GM10847 (cell line): ENCODE data around the gene PODXL.

Source experiments
- POLR2A ChIP-seq: IDR thresholded peaks from 2 replicates; pipeline ENCODE4 v1.6.1; 2011; ENCODE audit not compliant: insufficient read length; ENCODE audit errors: extremely low read depth

Gene PODXL

DNA sequence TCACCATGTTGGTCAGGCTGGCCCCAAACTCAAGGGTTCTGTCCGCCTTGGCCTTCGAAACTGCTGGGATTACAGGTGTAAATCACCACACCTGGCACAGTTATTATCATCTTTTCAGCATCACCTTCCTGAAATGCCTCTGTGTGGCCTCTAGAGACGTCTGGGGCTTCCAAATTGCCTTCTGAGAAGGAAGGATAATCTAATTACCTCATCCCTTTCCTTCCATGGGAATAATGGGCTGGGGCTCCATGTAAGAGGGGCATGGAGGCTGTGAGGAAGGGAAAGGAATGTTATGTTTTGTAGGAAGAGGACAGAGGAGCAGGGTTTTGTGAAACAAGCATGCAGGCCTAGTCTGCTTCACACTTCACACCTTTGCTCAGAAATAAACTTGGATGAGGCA lies 22.2 kb upstream of the PODXL start:
- no peak for TF ChIP-seq POLR2A

DNA sequence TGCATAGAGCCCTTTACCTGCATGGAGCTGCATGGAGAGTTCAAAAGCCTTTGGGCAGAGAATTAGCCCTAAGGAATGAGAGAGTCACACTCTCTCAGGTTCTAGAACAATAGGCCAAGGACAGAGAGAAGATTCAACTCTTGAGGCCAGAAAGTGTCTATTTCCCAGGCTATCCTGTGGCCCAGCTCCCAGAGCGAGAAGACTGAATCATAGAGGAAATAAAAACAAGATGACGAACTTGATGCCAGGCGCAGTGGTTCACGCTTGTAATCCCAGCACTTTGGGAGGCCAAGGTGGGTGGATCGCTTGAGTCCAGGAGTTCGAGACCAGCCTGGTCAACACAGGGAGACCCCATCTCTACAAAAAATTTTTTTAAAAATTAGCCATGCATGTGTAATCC lies 18.3 kb upstream of the PODXL start:
- no peak for TF ChIP-seq POLR2A

- TF ChIP-seq POLR2A = no peak
Observed at GRCh38 chr7:131570401-131570800, 14.0 kb upstream of the PODXL start.

GRCh38 chr7:131568970-131569369 lies 12.5 kb upstream of the PODXL start:
- no peak for TF ChIP-seq POLR2A

DNA sequence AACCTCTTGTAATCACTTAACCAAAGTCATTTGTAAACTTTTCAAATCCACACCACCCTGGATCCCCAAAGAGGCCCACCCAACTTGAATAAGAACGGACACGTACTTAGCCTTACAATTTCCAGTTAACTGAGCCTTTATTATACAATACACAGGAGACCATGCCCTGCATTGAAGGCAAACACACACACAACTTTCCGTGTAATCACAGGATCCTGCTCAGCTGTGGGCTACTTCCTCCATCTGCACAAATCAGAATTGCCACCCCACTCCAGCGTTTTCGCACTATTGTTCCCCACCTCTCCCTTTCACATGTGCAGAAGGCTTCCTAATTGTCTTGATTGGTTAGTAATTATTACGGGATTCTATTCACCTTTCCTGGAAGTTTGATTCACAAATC lies 12.1 kb upstream of the PODXL start:
- TF ChIP-seq POLR2A = no peak

DNA sequence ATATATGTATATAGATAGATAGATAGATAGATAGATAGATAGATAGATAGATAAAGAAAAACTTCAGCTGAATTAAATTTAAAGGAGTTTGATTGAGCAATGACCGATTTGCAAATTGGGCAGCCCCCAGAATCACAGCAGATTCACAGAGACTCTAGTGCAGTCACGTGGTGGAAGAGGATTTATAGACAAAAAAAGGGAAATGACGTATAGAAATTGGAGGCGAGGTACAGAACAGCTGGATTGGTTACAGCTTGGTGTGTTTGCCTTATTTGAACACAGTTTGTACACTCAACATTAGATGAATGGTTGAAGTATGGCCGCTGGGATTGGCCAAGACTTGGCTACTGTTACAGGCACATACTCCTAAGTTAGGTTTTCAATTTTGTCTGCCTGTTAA lies 8.2 kb upstream of the PODXL start:
- no peak for TF ChIP-seq POLR2A

DNA sequence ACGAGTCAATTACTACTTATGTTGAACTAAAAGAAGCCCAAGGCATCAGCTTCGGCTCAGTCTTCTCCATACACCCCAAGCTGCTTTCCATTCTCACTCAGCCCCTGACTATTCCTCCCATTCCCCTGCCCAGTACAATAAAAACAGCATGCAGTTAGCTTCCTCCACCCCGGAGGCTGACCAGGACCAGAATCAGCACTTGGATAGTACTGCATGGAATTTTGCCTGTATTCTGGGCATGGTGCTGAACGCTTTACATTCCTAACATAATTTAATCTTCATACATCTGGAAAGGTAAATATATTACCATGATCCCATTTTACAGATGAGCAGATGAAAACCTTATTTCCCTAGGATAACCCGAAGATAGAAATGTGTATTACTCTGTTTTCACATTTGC lies 7.5 kb upstream of the PODXL start:
- TF ChIP-seq POLR2A = no peak

DNA sequence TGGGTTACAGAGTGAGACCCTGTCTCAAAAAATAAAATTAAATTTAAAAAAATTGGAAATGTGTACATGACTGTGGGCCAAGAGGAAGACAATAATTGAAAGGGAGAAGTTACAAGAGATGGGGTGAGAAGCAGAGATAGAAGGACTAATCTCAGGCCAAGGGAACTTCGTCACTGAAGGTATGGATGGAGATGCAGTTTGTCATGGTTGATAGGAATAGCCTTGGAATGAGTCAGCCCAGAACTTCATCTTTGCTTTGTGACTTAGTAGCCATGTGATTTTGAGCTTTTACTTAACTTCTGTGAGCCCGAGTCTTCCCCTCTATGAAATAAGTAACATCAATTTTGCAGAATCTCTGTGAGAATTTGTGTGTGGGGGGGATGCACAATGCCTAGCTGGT lies 6.5 kb upstream of the PODXL start:
- no peak for TF ChIP-seq POLR2A

- no peak for TF ChIP-seq POLR2A
Observed at GRCh38 chr7:131560061-131560460, 3.6 kb upstream of the PODXL start.

DNA sequence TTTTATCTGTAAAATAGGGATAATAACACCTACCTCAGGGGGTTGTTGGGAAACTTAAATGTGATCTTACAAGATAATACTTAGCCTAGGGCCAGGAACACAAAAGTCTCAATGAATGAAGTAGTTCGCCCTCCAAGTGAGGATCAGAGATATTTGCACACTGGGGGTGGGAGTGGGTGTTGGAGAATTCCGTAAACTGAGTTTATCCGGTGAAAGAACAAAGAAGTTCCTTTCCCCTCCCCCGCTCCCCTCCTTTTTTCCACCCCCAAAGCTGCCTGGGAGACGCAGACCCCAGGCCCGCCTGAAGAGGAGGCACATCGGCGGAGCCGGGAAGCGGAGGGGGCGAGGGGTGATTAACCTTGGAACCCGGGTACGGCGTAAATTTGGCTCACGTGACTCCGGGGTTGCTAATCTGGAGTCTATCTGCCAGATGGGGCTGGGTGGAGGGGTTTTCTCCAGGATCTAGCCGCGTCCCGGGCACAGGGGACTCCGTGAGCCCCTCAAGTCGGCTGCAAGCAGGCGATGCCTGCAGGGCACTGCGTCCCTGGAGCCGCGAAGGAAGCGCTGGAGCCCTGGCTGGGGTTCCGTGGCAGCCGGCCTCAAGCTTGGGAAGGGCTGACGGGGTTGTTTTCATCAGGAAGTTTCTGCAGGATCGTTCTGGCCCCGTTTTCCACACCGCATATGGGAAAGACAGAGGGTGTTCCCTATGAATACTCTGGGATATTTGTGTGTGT lies 1.4 kb upstream of the PODXL start:
- no peak for TF ChIP-seq POLR2A

- no peak for TF ChIP-seq POLR2A
Observed at GRCh38 chr7:131556909-131557651, 652 bp upstream of the PODXL start.

DNA sequence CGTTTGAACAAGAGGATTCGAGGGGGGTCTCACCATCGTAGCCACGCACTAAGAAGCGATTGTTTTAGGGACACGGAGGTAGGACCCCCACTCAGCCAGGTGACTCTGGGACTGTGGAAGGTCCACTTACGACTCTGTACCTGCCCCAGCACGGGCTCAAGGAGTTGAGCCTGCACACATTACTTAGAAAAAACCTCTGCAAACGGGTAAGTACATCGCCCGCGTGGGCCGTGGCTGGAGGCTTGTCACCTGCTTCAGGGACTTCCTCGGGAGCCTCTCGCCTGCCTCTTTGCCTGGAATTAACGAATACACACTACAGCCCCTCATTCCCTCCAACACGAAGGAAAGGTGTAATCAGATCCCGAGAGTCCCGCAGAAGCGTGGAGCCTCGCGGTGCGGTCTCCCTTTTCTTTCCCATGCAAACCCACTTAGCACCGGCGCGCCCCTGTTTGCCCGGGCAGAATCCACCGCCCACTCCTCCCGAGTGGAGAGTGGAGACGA lies 826 bp downstream of the PODXL start:
- no peak for TF ChIP-seq POLR2A

DNA sequence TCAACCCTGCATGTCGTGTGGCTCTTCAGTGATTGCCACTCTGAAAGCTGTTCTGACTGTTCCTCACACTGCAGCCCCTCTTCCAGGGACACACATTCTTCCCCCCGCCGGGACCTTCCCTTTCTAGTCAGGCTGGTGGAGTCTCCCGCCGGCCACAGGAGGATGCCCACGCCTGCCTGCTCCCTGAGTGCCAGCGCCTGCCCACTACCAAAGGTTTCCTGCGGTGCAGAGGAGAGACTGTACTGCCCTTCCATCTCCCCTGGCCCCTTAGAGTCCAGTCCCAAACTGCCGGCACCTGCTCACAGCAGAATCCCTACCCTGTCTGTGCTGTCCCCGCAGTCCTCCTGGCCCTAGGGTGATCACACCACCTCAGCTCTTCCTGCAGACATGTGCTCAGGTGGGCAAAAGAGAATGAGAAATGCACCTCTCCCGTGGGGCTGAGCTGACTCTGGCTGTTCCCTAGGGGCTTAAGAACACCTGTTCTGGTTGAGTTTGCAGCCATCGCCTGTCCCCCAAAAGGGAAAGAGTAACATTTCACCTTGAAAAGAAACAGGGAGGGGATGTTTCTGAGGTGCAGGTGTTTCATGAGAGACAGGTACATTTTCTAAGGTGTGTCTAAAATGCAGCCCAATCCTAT lies 1.4 kb downstream of the PODXL start:
- TF ChIP-seq POLR2A = no peak

DNA sequence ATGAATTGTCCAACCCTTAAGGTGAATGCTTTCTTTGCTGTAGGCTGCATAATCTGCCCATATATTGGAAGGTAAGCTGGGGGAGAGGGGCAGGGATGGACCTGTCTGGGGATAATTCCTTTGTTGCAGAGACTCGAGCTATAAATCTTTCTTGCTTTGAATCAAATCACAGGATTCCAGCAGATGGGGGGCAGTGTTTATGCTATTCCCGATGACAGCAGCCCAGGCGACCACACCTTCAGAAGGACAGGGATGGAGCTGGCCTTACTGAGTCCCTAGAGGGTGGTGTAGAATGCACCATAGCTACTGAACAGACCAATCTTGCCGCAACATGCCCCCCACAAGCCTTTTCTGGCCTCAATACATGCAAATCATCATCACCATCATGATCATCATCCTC lies 2.5 kb downstream of the PODXL start:
- no peak for TF ChIP-seq POLR2A

DNA sequence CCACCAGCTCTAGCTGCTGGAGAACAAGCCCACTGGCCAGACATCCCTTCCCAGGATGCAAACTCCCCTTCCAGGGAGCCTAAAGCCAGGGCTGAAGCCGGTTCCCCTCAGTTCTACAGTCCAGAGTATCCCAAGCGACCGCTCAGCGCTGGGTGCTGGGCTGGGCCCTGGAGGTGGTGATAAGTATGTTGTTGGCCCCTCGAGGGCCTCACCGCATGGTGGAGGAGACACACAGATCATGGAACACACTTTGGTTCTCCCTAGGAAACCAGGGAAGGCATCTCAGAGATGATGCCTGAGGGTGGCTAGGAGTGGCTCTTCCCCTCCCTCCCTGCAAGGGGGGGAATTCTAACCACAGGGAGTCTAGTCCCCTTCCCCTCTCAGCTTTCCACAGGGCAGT lies 4.4 kb downstream of the PODXL start:
- TF ChIP-seq POLR2A = no peak

- TF ChIP-seq POLR2A = no peak
Observed at GRCh38 chr7:131550846-131551245, 5.6 kb downstream of the PODXL start.

- no peak for TF ChIP-seq POLR2A
Observed at GRCh38 chr7:131548371-131548770, 8.1 kb downstream of the PODXL start.

- TF ChIP-seq POLR2A = no peak
Observed at GRCh38 chr7:131547589-131547988, 8.8 kb downstream of the PODXL start.
